HG03045 (cell line): ENCODE measurements around the gene INPP4B.
"Not testable (repeated sequence)": the region's sequence is repeated elsewhere in the genome, so short reads cannot be mapped to it uniquely, and the experiment has no call there.

Experiments
- ATAC-seq: cut with Tn5 transposase; IDR thresholded peaks from one replicate; pipeline ENCODE4 v1.9.1; 2021; ENCODE audit warnings: mild to moderate bottlenecking, moderate library complexity; ENCODE audit not compliant: unreplicated experiment

Gene INPP4B

GRCh38 chr4:142826503-142827241 is 19.4 kb downstream of the INPP4B start:
- ATAC-seq, result no peak

DNA sequence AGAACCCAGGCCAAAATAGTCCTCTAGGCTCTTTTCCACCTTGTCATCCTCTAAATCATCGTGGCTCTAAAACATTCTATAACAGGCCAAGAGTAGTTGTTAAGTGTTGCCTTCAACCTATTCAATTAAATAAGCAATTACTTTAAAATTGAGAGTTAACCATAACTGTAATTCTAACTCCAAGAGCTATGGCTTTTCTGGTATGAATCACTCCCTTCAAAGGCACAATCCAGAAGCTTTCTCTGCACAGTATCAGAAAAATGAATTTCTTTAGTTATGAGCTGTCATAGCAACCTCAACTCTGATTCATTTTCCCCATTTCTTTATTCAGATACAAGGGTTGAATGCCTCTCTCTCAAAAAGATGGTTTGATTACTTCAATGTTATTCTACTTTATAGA is 21.7 kb downstream of the INPP4B start:
- ATAC-seq, result no peak

DNA sequence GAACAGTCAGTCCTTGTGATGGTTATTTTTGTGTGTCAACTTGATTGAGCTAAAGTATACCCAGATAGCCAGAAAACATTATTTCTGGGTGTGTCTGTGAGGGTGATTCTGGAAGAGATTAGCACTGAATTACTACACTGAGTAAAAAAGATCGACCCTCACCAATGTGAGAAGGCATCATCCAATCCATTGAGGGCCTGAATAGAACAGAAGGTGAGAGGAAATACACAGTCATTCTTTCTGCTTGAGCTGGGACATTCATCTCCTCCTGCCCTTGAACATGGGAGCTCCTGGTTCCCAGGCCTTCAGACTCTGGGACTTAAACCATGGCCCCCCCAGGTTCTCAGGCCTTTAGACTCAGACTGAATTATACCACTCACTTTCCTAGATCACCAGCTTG is 22.3 kb downstream of the INPP4B start:
- ATAC-seq, result no peak

- no peak for ATAC-seq
Measured at GRCh38 chr4:142818476-142818875, 27.6 kb downstream of the INPP4B start.

- no peak for ATAC-seq
Measured at GRCh38 chr4:142818031-142818430, 28.1 kb downstream of the INPP4B start.

DNA sequence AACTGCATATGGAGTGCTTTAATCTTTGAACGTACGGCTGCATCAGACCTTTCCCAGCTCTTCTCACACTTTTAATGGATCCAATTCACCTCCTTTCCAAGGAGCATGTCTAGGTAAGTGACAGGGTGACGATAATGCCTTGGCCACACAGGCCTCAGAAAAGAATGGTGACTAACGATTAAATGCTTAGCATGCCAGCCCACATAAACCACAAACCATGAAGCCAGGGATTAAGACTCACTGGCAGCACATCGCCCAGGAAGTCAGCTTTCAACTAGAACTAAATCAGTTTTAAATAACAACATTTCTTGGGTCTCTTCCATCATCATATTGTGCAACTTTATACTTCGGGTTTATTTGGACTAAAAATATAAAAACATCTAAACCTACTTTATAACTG is 28.7 kb downstream of the INPP4B start:
- no peak for ATAC-seq

DNA sequence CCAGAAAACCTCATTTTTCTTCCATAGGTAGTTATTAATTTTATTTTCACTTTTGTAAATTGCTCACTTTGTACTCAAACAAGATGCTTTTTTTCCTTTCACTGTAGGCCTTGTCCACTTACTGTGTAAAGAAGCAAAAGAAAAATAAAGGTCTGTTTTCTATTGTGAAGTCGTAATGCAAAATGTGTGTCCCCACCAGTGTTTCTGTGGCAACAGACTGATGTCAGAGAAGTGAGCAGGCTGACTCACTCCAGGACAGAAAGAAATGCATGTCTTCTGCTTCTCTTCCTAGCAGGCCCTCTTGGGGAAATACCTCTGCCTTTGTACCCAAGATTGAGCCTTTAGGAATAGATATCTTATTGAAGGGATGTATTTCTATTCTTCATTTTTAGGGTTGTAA is 30.3 kb downstream of the INPP4B start:
- ATAC-seq, result no peak

DNA sequence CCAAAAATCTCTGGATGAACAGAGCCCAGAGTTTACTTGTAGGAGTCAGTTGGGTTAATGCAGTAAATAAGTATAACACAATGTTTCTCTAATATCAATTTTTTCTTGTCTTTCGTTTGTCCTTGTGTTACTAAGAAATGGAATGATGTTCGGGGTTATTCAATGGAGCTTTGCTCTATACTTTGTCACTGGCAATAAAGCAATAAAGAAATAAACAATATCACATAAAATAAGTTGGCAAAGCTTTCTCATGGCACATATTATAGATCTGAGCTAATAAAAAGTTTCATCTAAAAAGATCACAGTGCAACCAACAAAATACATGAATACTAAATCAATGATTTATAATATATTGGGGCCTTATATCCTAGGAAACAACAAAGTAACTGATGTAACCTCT is 32.7 kb downstream of the INPP4B start:
- ATAC-seq, result no peak

- ATAC-seq, result no peak
Measured at GRCh38 chr4:142812091-142812490, 34.0 kb downstream of the INPP4B start.

DNA sequence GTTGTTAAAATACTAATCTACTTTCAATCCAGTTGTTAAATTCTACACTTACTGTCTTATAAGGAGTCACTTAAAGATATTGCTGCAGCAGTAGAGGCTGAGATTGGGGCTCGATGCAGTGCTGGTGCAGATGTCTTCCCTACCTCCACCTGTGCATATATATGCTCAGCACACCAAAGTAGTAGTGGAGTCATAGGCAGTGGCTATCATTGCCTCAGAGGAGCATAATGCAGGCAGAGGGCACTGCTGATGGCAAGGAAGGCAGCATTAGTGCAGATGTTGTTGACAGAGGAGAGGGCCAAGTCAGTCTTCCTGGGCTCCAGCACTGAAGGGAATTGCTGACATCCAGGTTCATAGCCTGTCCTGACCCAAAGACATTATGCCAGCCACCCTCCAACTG is 35.1 kb downstream of the INPP4B start:
- ATAC-seq, result no peak

DNA sequence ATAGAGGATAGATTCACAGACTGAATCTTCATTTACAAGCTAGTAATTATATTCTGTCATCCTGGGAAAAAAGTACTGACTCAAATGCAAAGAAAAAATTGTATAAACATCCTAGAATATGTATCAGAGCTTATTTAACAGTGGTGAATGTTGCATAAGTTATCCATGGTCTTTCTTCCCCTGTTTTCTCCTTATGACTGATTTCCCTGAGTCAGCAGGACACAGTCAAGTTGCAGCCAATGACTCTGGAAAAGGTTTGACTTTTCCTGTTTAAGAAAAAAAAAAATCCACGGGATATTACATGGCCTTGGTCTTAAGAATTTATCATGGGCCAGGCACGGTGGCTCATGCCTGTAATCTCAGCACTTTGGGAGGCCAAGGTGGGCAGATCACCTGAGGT is 36.5 kb downstream of the INPP4B start:
- no peak for ATAC-seq

GRCh38 chr4:142803879-142804278 is 42.2 kb downstream of the INPP4B start:
- ATAC-seq, result not testable (repeated sequence)

- no peak for ATAC-seq
Measured at GRCh38 chr4:142801966-142802365, 44.1 kb downstream of the INPP4B start.

- no peak for ATAC-seq
Measured at GRCh38 chr4:142781114-142781513, 65.0 kb downstream of the INPP4B start.

DNA sequence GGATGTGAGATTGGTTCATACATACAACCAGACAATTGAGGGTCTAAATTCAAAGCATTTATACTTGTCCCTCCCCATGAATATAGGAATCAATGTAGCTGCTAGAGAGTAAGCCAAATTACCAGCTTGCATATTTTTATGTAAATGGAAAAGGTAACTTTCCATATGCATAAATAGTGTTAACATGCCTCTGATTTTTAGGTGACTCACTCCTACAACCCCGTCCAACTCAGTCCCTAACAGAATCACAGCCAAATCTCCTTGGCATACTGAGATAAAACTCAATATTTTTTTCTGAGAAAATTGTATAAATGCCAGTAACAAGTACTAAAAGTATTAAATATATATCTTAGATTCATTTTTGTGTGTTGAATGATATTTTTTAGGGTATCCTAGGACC is 67.2 kb downstream of the INPP4B start:
- no peak for ATAC-seq

- no peak for ATAC-seq
Measured at GRCh38 chr4:142778430-142778829, 67.7 kb downstream of the INPP4B start.

- ATAC-seq, result no peak
Measured at GRCh38 chr4:142777045-142777743, 68.9 kb downstream of the INPP4B start.

DNA sequence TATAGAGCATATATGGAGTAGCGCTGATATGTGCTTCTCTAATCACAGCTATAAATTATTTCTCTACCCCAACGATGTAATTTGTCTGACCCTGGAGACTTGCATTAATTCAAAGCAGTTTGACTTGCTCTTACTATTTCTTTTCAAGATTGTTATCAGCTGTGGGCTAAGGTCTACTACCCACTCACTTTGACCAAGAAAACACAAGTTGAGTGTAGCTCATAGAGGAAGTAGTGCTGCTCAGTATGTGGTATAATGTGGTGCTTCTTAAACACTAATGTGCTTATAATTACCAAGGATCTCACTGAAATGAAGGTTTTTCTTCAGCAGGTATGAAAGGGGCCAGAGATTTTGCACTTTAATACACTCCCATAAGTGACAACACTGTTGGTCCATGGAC is 70.1 kb downstream of the INPP4B start:
- no peak for ATAC-seq

GRCh38 chr4:142773505-142773904 is 72.6 kb downstream of the INPP4B start:
- ATAC-seq, result no peak

DNA sequence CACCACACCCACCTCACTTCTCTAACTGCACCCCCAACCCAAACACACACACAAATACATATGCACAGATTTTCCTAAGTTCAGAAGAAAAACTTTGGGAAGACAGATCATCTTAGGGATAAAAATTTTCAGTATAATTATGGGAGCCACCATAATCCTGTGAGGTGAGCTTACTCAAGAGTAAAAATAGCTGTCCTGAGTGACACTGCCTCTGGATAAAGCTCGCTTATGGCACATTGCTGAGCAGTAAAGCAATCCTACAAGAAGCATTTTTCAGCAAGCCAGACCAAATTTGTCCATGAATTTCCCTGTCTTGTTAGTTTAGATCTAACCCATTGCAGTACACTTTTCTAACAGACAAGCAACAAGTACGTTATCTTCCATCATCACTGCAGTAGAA is 83.8 kb downstream of the INPP4B start:
- ATAC-seq, result no peak

DNA sequence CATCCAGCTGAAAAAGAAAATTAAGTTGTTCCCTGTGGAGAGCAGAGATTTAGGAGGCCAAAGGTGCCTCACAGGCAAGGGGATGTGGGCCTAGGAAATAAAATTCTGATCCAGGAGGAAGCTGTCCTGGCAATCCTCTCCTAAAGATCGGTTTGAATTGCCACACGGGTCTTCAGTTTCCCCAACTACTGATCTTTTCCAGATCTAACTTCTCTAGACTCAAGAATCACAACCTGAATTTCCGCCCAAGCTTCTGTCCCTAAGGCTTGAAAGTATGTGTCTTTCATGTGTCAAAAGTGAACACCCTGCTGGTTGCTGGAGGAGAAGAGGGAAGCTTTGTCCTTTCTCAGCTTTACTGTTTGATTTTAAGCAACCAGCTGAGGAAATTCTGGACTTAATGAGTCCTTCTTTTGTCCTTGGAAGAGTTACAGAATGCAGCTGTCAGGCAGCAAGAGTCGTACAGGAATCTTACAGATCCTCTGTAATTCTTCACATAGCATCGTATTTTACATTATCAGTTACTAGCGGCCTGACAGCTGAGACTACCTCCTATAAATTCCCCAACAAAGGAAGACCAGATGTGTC is 93.8 kb downstream of the INPP4B start:
- no peak for ATAC-seq

- no peak for ATAC-seq
Measured at GRCh38 chr4:142743121-142743825, 102.8 kb downstream of the INPP4B start.
